Keratinocyte (primary cell): Measurements from ENCODE around the gene DENND2A. TPM values are rescaled to one million over a fixed set of nuclear protein-coding genes. Genes with fewer than 3 reads are reported as not detected.

Source experiments
- DNase-seq: peaks from one replicate; pipeline ENCODE4 v3.0.0-alpha.2; 2011; ENCODE audit warnings: low read depth, missing footprints, low spot score
- FAIRE-seq: peaks from 2 replicates; lab custom pipeline; 2011; peaks lifted over from hg19 to GRCh38; lab: Jason Lieb, UNC
- H2AFZ ChIP-seq: 2 replicates; pipeline ENCODE4 v1.6.0; 2012; ENCODE audit warnings: low read length, control low read depth, inconsistent platforms; ENCODE audit not compliant: control insufficient read depth
- H3K27ac ChIP-seq: 2 replicates; pipeline ENCODE4 v1.5.1; 2011; ENCODE audit warnings: low read length; ENCODE audit not compliant: control insufficient read depth, insufficient read depth
- H3K27me3 ChIP-seq: 3 replicates; pipeline ENCODE4 v1.6.0; 2011; ENCODE audit warnings: low read length; ENCODE audit not compliant: control insufficient read depth, insufficient read depth; ENCODE audit errors: extremely low read depth
- H3K36me3 ChIP-seq, 2 experiments: 2 replicates in 1 of 2; 3 replicates in 1 of 2; pipeline ENCODE4 v1.5.1; 2011; ENCODE audit warnings: low read length in 2 of 2, mild to moderate bottlenecking in 1 of 2; ENCODE audit not compliant: control insufficient read depth in 2 of 2, insufficient read depth in 2 of 2; ENCODE audit errors: extremely low read depth in 1 of 2
- H3K4me1 ChIP-seq: 3 replicates; pipeline ENCODE4 v1.5.1; 2011; ENCODE audit warnings: low read length; ENCODE audit not compliant: control insufficient read depth, insufficient read depth; ENCODE audit errors: extremely low read depth
- H3K4me2 ChIP-seq: 3 replicates; pipeline ENCODE4 v1.6.0; 2011; ENCODE audit warnings: low read depth, low read length; ENCODE audit not compliant: control insufficient read depth, insufficient read depth; ENCODE audit errors: extremely low read depth
- H3K4me3 ChIP-seq, 3 experiments: fragments of 200-600 bp in 1 of 3; sonication (generic) in 1 of 3; 2 replicates in 2 of 3; 3 replicates in 1 of 3; pipeline ENCODE4 v1.5.1; 2011 to 2016; ENCODE audit warnings: low read length in 3 of 3, mild to moderate bottlenecking in 3 of 3, control low read depth in 2 of 3, inconsistent platforms in 1 of 3, low read depth in 1 of 3, mixed read lengths in 1 of 3, mixed run types in 1 of 3, moderate library complexity in 1 of 3; ENCODE audit not compliant: control insufficient read depth in 2 of 3, insufficient read depth in 2 of 3; ENCODE audit errors: extremely low read depth in 1 of 3
- H3K79me2 ChIP-seq: 2 replicates; pipeline ENCODE4 v1.6.0; 2012; ENCODE audit warnings: low read length; ENCODE audit not compliant: control insufficient read depth, insufficient read depth
- H3K9ac ChIP-seq: 3 replicates; pipeline ENCODE4 v1.6.0; 2011; ENCODE audit warnings: low read length; ENCODE audit not compliant: control insufficient read depth, insufficient read depth; ENCODE audit errors: extremely low read depth
- H3K9me1 ChIP-seq: 3 replicates; pipeline ENCODE4 v1.6.0; 2011; ENCODE audit warnings: low read length; ENCODE audit not compliant: control insufficient read depth, insufficient read depth; ENCODE audit errors: extremely low read depth
- H3K9me3 ChIP-seq: 2 replicates; pipeline ENCODE4 v1.5.1; 2012; ENCODE audit warnings: low read depth, low read length; ENCODE audit not compliant: control insufficient read depth
- H4K20me1 ChIP-seq: 3 replicates; pipeline ENCODE4 v1.6.0; 2011; ENCODE audit warnings: low read length; ENCODE audit not compliant: control insufficient read depth, insufficient read depth; ENCODE audit errors: extremely low read depth
- CTCF ChIP-seq, 3 experiments: IDR thresholded peaks in 1 of 3; conservative IDR thresholded peaks in 1 of 3; optimal IDR thresholded peaks in 1 of 3; 2 replicates in 2 of 3; 3 replicates in 1 of 3; pipeline versions ENCODE3 to v1.5.1; 2011; ENCODE audit warnings: low read length in 3 of 3, mild to moderate bottlenecking in 3 of 3, moderate library complexity in 2 of 3, control low read depth in 1 of 3, inconsistent platforms in 1 of 3; ENCODE audit not compliant: insufficient read depth in 2 of 3; ENCODE audit errors: extremely low read depth in 1 of 3
- EZH2 ChIP-seq: IDR thresholded peaks from one replicate; pipeline ENCODE4 v1.6.1; 2012; ENCODE audit warnings: inconsistent platforms, mild to moderate bottlenecking, low read length, moderate library complexity
- dilution Hi-C: fragments of 300-500 bp; cut with MboI; formaldehyde crosslinking; loops from one replicate; pipeline ENCODE4 v1.7.0; 2020; ENCODE audit warnings: low sequenced_read_pairs; ENCODE audit not compliant: extremely low pct_ligation_motif_present
- polyA plus RNA-seq, 5 experiments: library from polyadenylated mRNA; depleted of rRNA in 3 of 5; stranded (reverse) in 3 of 5; stranded (forward) in 1 of 5; unstranded in 1 of 5; fragments of >200 nt; gene quantifications; 1 replicate in 1 of 5; 2 replicates in 3 of 5; 3 replicates in 1 of 5; pipeline versions ENCODE4 v1.2.1 to v1.2.3, GENCODE V29; 2011 to 2012; ENCODE audit warnings: missing spikeins in 2 of 5, low read depth in 1 of 5, low replicate concordance in 1 of 5

DENND2A gene
- polyA plus RNA-seq, 1 donor (not counting 4 experiments of a cell fraction or from before 2014, with no cell fraction given), result 1.8 TPM

- no peak for TF ChIP-seq EZH2
- no peak for TF ChIP-seq CTCF (optimal IDR thresholded peaks at IDR 0.05 in 1 of 3, IDR thresholded peaks at IDR 0.05 in 1 of 3, conservative IDR thresholded peaks at IDR 0.05 in 1 of 3; ENCODE audit: extremely low read depth in 1 of 3, insufficient read depth in 2 of 3, low read length in 3 of 3)
- Histone ChIP-seq H2AFZ (no peak overlapping the region), H3K79me2 (no peaks in the 10 kb centered on the region), H4K20me1 (no peaks in the 10 kb centered on the region), H3K27me3 (no peaks in the 10 kb centered on the region), H3K4me2 (no peak overlapping the region), H3K4me1 (peaks cover 8% of the 10 kb centered on the region), H3K36me3 (peaks cover 3 to 14% of the 10 kb centered on the region in 2 experiments), H3K4me3 (no peak overlapping the region), H3K27ac (no peak overlapping the region), H3K9me3 (no peaks in the 10 kb centered on the region), H3K9ac (no peak overlapping the region), H3K9me1 (no peaks in the 10 kb centered on the region)
- dilution Hi-C loops, result no loop called here
- DNase-seq (no peak), FAIRE-seq (no peak)
Observed at GRCh38 chr7:140678816-140679130, 38.2 kb upstream of the DENND2A start.

GRCh38 chr7:140678081-140678815, 37.6 kb upstream of the DENND2A start:
- Histone ChIP-seq H3K4me3 (no peak overlapping the region), H3K79me2 (no peaks in the 10 kb centered on the region), H4K20me1 (no peaks in the 10 kb centered on the region), H3K36me3 (peaks cover 3 to 14% of the 10 kb centered on the region in 2 experiments), H3K27ac (no peak overlapping the region), H3K27me3 (no peaks in the 10 kb centered on the region), H3K4me2 (no peak overlapping the region), H3K4me1 (peaks cover 12% of the 10 kb centered on the region), H3K9me3 (no peaks in the 10 kb centered on the region), H3K9ac (no peak overlapping the region), H3K9me1 (no peaks in the 10 kb centered on the region), H2AFZ (no peak overlapping the region)
- dilution Hi-C loops, result no loop called here
- FAIRE-seq (no peak), DNase-seq (no peak)
- TF ChIP-seq EZH2 (no peak), CTCF (optimal IDR thresholded peaks at IDR 0.05 in 1 of 3, IDR thresholded peaks at IDR 0.05 in 1 of 3, conservative IDR thresholded peaks at IDR 0.05 in 1 of 3; ENCODE audit: extremely low read depth in 1 of 3, insufficient read depth in 2 of 3, low read length in 3 of 3) (no peak)
